Subcutaneous adipose tissue (tissue), 4 donors: Measurements from ENCODE around the gene RAPGEF1. TPM values are rescaled to one million over a fixed set of nuclear protein-coding genes. Genes with fewer than 3 reads are reported as not detected.

ENCODE experiments used
- CTCF ChIP-seq: fragments of 450-650 bp; IDR thresholded peaks from one replicate; pipeline ENCODE4 v1.5.1; 2016; ENCODE audit warnings: low read depth, mild to moderate bottlenecking, control low read depth, antibody characterized with exemption, moderate library complexity
- total RNA-seq, 4 donors: library from RNA; depleted of rRNA; stranded (reverse); fragments of >200 nt; gene quantifications; one replicate each; pipeline ENCODE4 v1.1.0, GENCODE V29; 2016

RAPGEF1 gene
- total RNA-seq, 4 donors from 2014 or later, result 47.1 to 79.5 (median 61.4) TPM

GRCh38 chr9:131675437-131676022, 64.3 kb downstream of the RAPGEF1 start:
- TF ChIP-seq CTCF, result no peak

GRCh38 chr9:131674425-131675421, 65.2 kb downstream of the RAPGEF1 start:
- TF ChIP-seq CTCF, result no peak

- no peak for TF ChIP-seq CTCF
These were observed 66.3 kb downstream of the RAPGEF1 start for GRCh38 chr9:131673531-131673930.

- no peak for TF ChIP-seq CTCF
These were observed 66.8 kb downstream of the RAPGEF1 start for GRCh38 chr9:131673068-131673467.

- no peak for TF ChIP-seq CTCF
These were observed 67.4 kb downstream of the RAPGEF1 start for GRCh38 chr9:131672451-131672850.

GRCh38 chr9:131671133-131671520, 68.7 kb downstream of the RAPGEF1 start:
- TF ChIP-seq CTCF, result no peak
